Esophagus (tissue), 2 donors: ENCODE results near the gene ARMC9. TPM values are rescaled to one million over a fixed set of nuclear protein-coding genes. Genes with fewer than 3 reads are reported as not detected.
"Not testable (repeated sequence)": the region's sequence is repeated elsewhere in the genome, so short reads cannot be mapped to it uniquely, and the experiment has no call there.

Source experiments
- H3K27ac ChIP-seq, 2 donors: one replicate each; pipeline ENCODE4 v1.5.1; 2013; ENCODE audit warnings: low read depth in 2 of 2, mild to moderate bottlenecking in 2 of 2, inconsistent platforms in 1 of 2, low read length in 1 of 2, moderate library complexity in 1 of 2
- H3K27me3 ChIP-seq, 2 donors: one replicate each; pipeline ENCODE4 v1.6.1; 2013; ENCODE audit warnings: low read length in 2 of 2, control low read depth in 1 of 2, mild to moderate bottlenecking in 1 of 2; ENCODE audit not compliant: insufficient read depth in 2 of 2, control insufficient read depth in 1 of 2
- H3K36me3 ChIP-seq, 2 donors: one replicate each; pipeline ENCODE4 v1.6.1; 2013; ENCODE audit warnings: low read length in 1 of 2; ENCODE audit not compliant: control insufficient read depth in 2 of 2, insufficient read depth in 2 of 2
- H3K4me1 ChIP-seq, 2 donors: one replicate each; pipeline ENCODE4 v1.6.1; 2013; ENCODE audit warnings: low read length in 1 of 2; ENCODE audit not compliant: control insufficient read depth in 2 of 2, insufficient read depth in 2 of 2
- H3K4me3 ChIP-seq, 2 donors: one replicate each; pipeline ENCODE4 v1.5.1; 2013; ENCODE audit warnings: low read length in 2 of 2, mild to moderate bottlenecking in 2 of 2, low read depth in 1 of 2, moderate library complexity in 1 of 2
- H3K9me3 ChIP-seq, 2 donors: one replicate each; pipeline ENCODE4 v1.6.1; 2013; ENCODE audit warnings: mild to moderate bottlenecking in 2 of 2, low read depth in 1 of 2, low read length in 1 of 2, moderate library complexity in 1 of 2; ENCODE audit not compliant: control insufficient read depth in 2 of 2, insufficient read depth in 1 of 2
- WGBS, 2 donors: extraction: QIAGEN DNeasy Blood & Tissue Kit; methylation state at CpG; one replicate each; pipeline ENCODE4 v1.1.7; 2013; 5-methylcytosine and 5-hydroxymethylcytosine counted together
- polyA plus RNA-seq, 2 donors: library from polyadenylated mRNA; stranded (reverse); fragments of 200-250 nt; gene quantifications; one replicate each; pipeline ENCODE4 v1.2.3, GENCODE V29; 2013
- donor health status: healthy with polysubstance abuse.
- donor health status: Bipolar disorder and iron deficiency.

Gene ARMC9
- polyA plus RNA-seq, 2 donors, result 2.9 to 3.6 TPM

- no peak overlapping the region for H3K27ac ChIP-seq
- H3K36me3 ChIP-seq, result no peaks in the 10 kb centered on the region
- WGBS, 2 donors, result 83 to 86% methylated on average over 23 of the region's 23 CpGs
- no peaks in the 10 kb centered on the region for H3K9me3 ChIP-seq
- H3K4me3 ChIP-seq, result no peak overlapping the region
- H3K27me3 ChIP-seq, result no peaks in the 10 kb centered on the region
- no peaks in the 10 kb centered on the region for H3K4me1 ChIP-seq
These were observed 171.4 kb downstream of the ARMC9 start for GRCh38 chr2:231369580-231370428.

DNA sequence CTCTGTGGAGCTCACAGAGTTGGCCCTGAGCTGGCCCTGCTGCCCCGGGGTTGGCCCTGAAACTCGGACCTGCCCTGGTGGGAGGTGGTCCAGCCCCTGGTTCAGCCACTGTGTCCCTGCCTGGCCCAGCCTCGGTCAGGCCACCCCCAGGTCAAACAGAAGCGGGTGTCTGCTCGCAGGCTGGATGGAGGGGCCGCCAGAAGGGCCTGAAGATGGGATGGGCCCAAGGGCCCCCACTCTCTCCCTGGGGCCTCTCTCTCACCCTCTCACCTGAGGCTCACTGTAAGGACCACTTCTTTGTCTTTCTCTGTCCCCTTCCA is 172.0 kb downstream of the ARMC9 start:
- Histone ChIP-seq H3K4me1 (no peaks in the 10 kb centered on the region), H3K27ac (no peak overlapping the region), H3K9me3 (no peaks in the 10 kb centered on the region), H3K27me3 (no peaks in the 10 kb centered on the region), H3K4me3 (no peak overlapping the region), H3K36me3 (no peaks in the 10 kb centered on the region)
- WGBS, 2 donors, result 68 to 86% methylated on average over 4 to 6 of the region's 6 CpGs

DNA sequence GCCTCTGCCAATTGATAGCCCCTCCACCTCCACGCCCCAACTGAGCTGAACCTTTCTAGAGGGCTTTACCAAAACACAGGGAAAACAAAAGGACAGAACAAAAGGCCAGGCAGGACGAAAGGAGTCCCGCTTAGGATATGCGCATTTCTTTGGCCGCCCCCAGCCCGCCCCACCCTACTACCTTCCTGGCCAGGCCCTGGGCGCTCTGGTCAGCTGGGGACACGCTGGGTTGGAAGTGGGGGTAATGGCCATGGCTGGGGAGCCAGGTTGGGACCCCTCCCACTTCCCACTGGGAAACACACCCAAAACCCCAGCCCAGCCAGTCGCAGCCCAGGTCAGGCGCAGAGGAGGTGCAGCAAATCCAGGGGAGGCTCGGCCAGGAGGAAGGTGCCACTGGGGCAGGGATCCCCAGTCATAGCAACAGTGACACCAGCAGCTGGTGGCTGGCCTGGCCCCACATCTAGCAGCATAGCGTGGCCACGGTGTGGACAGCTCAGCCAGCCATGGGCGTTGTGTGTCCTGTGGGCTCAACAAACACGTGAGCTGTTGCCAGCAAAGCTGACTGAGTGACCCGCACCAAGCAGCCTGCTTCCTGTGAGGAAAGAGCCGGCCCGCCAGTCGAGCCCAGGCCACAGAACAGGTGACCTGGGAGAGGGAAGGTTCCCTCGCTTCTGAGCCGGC is 172.5 kb downstream of the ARMC9 start:
- H3K27ac ChIP-seq, result no peak overlapping the region
- H3K9me3 ChIP-seq, result no peaks in the 10 kb centered on the region
- no peaks in the 10 kb centered on the region for H3K4me1 ChIP-seq
- 88% methylated on average over 21 of the region's 21 CpGs for WGBS, 2 donors
- H3K27me3 ChIP-seq, result no peaks in the 10 kb centered on the region
- no peak overlapping the region for H3K4me3 ChIP-seq
- H3K36me3 ChIP-seq, result no peaks in the 10 kb centered on the region

- no peaks in the 10 kb centered on the region for H3K9me3 ChIP-seq
- 88 to 89% methylated on average over 13 of the region's 13 CpGs for WGBS, 2 donors
These were observed 173.1 kb downstream of the ARMC9 start for GRCh38 chr2:231371430-231372054.

DNA sequence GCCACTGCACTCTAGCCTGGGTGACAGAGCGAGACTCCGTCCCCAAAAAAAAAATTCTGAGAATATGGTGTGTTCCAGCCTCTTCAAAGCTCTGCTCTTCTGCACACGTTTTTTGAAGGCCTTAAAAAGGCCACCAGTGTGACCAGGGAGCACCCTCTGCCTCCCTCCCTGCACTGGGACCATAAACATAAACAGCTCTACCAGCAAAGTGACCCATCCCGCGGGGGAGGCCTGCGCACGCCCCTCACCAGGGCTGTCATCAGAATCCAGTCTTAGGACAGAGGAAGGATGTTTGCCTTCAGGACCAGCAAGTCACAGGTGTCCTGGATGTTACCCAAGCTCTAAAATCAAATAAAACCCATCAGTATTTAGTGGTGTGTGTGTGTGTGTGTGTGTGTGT is 173.9 kb downstream of the ARMC9 start:
- 87 to 92% methylated on average over 7 of the region's 7 CpGs for WGBS, 2 donors
- Histone ChIP-seq H3K4me1 (no peaks in the 10 kb centered on the region), H3K9me3 (no peaks in the 10 kb centered on the region), H3K4me3 (no peak overlapping the region), H3K27me3 (no peaks in the 10 kb centered on the region), H3K36me3 (no peaks in the 10 kb centered on the region), H3K27ac (no peak overlapping the region)

More at GRCh38 chr2:231371430-231372054, 173.1 kb downstream of the ARMC9 start:
- H3K4me1 ChIP-seq, result no peaks in the 10 kb centered on the region
- H3K27ac ChIP-seq, result no peak overlapping the region
- H3K4me3 ChIP-seq, result no peak overlapping the region
- H3K27me3 ChIP-seq, result no peaks in the 10 kb centered on the region
- H3K36me3 ChIP-seq, result no peaks in the 10 kb centered on the region

- no peaks in the 10 kb centered on the region for H3K36me3 ChIP-seq
- H3K4me3 ChIP-seq, result no peak overlapping the region
- H3K4me1 ChIP-seq, result no peaks in the 10 kb centered on the region
- H3K9me3 ChIP-seq, result no peaks in the 10 kb centered on the region
- no peaks in the 10 kb centered on the region for H3K27me3 ChIP-seq
- no peak overlapping the region for H3K27ac ChIP-seq
- WGBS, 2 donors, result 89 to 91% methylated on average over 8 of the region's 8 CpGs
These were observed 174.8 kb downstream of the ARMC9 start for GRCh38 chr2:231373184-231373583.

DNA sequence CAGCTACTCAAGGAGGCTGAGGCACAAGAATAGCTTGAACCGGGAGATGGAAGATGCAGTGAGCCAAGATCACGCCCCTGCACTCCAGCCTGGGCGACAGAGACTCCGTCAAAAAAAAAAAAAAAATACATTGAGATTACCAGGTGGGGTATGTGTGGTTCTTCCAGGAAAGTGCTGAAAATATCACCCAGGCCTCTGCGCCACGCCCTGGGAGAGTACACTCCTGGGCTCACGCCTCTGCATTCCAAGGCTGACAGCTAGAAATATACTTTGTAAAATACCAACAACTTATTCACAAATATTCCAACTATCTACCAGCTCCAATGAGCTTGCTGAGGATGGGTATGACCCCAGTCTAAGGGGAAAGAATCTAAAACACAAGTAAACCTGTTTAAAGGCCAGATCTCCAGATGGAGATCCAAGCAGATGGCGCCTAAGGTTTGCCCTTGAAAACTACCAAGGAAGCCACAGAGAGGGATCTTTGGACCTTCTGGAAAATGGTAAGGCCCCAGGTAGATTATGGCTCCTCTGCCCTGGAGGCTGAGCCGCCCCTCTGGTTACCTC is 175.4 kb downstream of the ARMC9 start:
- no peak overlapping the region for H3K27ac ChIP-seq
- whole genome bisulfite sequencing, 2 donors, result 84 to 85% methylated on average over 9 of the region's 9 CpGs

GRCh38 chr2:231374771-231375170 is 176.3 kb downstream of the ARMC9 start:
- no peaks in the 10 kb centered on the region for H3K36me3 ChIP-seq
- H3K4me3 ChIP-seq, result no peak overlapping the region
- no peak overlapping the region for H3K27ac ChIP-seq
- H3K27me3 ChIP-seq, result no peaks in the 10 kb centered on the region
- 89 to 92% methylated on average over 2 of the region's 2 CpGs for WGBS, 2 donors
- H3K4me1 ChIP-seq, result no peaks in the 10 kb centered on the region
- H3K9me3 ChIP-seq, result no peaks in the 10 kb centered on the region

More for the DNA sequence above, 175.4 kb downstream of the ARMC9 start:
- Histone ChIP-seq H3K9me3 (no peaks in the 10 kb centered on the region), H3K4me1 (no peaks in the 10 kb centered on the region), H3K4me3 (no peak overlapping the region), H3K36me3 (no peaks in the 10 kb centered on the region), H3K27me3 (no peaks in the 10 kb centered on the region)

GRCh38 chr2:231375994-231376615 is 177.7 kb downstream of the ARMC9 start:
- H3K4me1 ChIP-seq, H3K9me3 ChIP-seq, H3K27me3 ChIP-seq, H3K4me3 ChIP-seq, H3K36me3 ChIP-seq, H3K27ac ChIP-seq: not testable (repeated sequence)
- WGBS, 2 donors, result 50 to 59% methylated on average over 11 of the region's 11 CpGs
